22Rv1 (cell line): ENCODE results near the gene NECAB2.

Experiments
- ZFX ChIP-seq: fragments of 450-650 bp; IDR thresholded peaks from 2 replicates; pipeline ENCODE4 v1.6.1; 2017; ENCODE audit warnings: antibody characterized with exemption, borderline replicate concordance
- TF ChIP-seq, protein P1 (sequence below): fragments of 450-650 bp; IDR thresholded peaks from 2 replicates; pipeline ENCODE4 v1.5.1; 2017; ENCODE audit warnings: mild to moderate bottlenecking

DNA sequence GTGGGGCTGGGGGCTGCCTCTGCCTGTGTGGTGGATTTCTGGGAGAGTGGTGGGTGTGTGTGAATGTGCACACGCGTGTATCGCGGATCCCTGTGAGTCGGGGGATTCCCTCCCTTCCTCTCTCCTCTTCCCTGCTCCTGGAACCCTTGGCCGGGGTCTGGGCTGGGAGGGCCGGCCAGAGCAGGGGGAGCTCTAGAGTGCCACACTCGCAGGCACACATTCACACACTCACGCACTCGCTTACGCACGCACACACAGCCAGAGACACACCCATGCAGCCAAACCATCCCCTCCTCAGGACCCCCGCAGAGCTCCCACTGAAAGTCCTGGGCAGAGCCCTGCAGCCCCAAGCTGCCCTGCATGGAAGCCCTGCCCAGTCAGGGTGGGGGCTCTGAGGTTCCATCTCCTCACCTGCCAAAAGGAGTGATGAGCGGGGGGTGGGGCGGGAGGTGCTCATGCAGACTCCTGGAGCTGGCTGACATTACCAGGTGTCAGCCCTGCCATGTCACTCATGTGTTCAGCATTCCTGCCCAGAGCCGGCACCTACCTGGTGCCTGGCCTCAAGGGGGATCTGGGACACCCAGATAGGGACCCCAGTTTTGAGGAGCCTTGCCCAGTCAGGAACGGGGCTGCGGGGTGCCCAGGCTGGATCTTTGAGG, 1.9 kb downstream of the NECAB2 start:
- TF ChIP-seq, protein P1, sequence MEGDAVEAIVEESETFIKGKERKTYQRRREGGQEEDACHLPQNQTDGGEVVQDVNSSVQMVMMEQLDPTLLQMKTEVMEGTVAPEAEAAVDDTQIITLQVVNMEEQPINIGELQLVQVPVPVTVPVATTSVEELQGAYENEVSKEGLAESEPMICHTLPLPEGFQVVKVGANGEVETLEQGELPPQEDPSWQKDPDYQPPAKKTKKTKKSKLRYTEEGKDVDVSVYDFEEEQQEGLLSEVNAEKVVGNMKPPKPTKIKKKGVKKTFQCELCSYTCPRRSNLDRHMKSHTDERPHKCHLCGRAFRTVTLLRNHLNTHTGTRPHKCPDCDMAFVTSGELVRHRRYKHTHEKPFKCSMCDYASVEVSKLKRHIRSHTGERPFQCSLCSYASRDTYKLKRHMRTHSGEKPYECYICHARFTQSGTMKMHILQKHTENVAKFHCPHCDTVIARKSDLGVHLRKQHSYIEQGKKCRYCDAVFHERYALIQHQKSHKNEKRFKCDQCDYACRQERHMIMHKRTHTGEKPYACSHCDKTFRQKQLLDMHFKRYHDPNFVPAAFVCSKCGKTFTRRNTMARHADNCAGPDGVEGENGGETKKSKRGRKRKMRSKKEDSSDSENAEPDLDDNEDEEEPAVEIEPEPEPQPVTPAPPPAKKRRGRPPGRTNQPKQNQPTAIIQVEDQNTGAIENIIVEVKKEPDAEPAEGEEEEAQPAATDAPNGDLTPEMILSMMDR, result no peak
- no peak for TF ChIP-seq ZFX
